Measurements from ENCODE around the gene DYNLRB2.

DNA sequence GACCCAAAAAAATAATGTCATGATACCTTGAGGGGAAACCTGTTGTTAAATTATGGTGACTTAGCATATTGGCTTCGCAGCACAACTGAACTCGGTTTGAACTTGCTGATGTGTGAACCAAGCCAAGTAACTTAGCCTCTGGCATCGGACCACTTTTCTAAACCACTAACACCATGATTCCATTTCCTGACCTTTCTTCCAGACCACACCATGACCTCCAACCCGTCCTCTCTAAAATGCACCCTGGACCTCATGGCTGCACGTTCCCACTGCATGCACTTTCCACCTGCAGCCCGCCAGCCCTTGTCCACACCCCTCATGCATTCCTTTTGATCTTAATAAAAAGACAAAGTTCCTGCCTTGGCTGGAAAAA, 29.3 kb downstream of the DYNLRB2 start:
- no peak for TF ChIP-seq POLR2A (IDR thresholded peaks at IDR 0.05)
- TF ChIP-seq, protein P1, sequence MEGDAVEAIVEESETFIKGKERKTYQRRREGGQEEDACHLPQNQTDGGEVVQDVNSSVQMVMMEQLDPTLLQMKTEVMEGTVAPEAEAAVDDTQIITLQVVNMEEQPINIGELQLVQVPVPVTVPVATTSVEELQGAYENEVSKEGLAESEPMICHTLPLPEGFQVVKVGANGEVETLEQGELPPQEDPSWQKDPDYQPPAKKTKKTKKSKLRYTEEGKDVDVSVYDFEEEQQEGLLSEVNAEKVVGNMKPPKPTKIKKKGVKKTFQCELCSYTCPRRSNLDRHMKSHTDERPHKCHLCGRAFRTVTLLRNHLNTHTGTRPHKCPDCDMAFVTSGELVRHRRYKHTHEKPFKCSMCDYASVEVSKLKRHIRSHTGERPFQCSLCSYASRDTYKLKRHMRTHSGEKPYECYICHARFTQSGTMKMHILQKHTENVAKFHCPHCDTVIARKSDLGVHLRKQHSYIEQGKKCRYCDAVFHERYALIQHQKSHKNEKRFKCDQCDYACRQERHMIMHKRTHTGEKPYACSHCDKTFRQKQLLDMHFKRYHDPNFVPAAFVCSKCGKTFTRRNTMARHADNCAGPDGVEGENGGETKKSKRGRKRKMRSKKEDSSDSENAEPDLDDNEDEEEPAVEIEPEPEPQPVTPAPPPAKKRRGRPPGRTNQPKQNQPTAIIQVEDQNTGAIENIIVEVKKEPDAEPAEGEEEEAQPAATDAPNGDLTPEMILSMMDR (IDR thresholded peaks at IDR 0.05) = no peak
